Neural cell (in vitro differentiated cells): ENCODE data around the gene CAPN12.

ENCODE experiments used
- EP300 ChIP-seq: fragments of 450-650 bp; conservative IDR thresholded peaks from 2 replicates; pipeline ENCODE4 v1.6.1; 2014; ENCODE audit warnings: antibody characterized with exemption, mild to moderate bottlenecking, moderate library complexity; ENCODE audit not compliant: poor library complexity, severe bottlenecking
- EZH2 ChIP-seq: fragments of 200-600, 300-800 bp; shearing (Covaris generic), sonication (generic); IDR thresholded peaks from 2 replicates; pipeline ENCODE4 v1.6.1; 2014; ENCODE audit warnings: antibody characterized with exemption, low read length, borderline replicate concordance, mild to moderate bottlenecking; ENCODE audit not compliant: insufficient read depth, poor library complexity, severe bottlenecking
- MXI1 ChIP-seq: fragments of 450-650 bp; conservative IDR thresholded peaks from 2 replicates; pipeline ENCODE4 v1.6.1; 2014; ENCODE audit warnings: antibody characterized with exemption, mild to moderate bottlenecking; ENCODE audit not compliant: poor library complexity, severe bottlenecking
- POLR2AphosphoS5 ChIP-seq: IDR thresholded peaks from 2 replicates; pipeline ENCODE4 v1.6.1; 2012
- RAD21 ChIP-seq: fragments of 450-650 bp; conservative IDR thresholded peaks from 2 replicates; pipeline ENCODE4 v1.6.1; 2014; ENCODE audit warnings: antibody characterized with exemption, mild to moderate bottlenecking, moderate library complexity
- SMC3 ChIP-seq: fragments of 450-650 bp; conservative IDR thresholded peaks from 2 replicates; pipeline ENCODE4 v1.6.1; 2014; ENCODE audit warnings: antibody characterized with exemption, mild to moderate bottlenecking, moderate library complexity; ENCODE audit not compliant: poor library complexity
- TAF1 ChIP-seq: IDR thresholded peaks from 2 replicates; pipeline ENCODE4 v1.6.1; 2012; ENCODE audit warnings: low read depth
- TF ChIP-seq, protein P1 (sequence below): fragments of 450-650 bp; IDR thresholded peaks from 2 replicates; pipeline ENCODE4 v1.5.1; 2014; ENCODE audit warnings: antibody characterized with exemption, mild to moderate bottlenecking, moderate library complexity; ENCODE audit not compliant: poor library complexity, severe bottlenecking
- TF ChIP-seq, protein P2 (sequence below): IDR thresholded peaks from 2 replicates; pipeline ENCODE4 v1.6.1; 2012; ENCODE audit warnings: borderline replicate concordance

GRCh38 chr19:38723990-38724854 is 20.1 kb downstream of the CAPN12 start:
- no peak for TF ChIP-seq POLR2AphosphoS5
- TF ChIP-seq EP300: no peak
- TF ChIP-seq MXI1: no peak
- TF ChIP-seq RAD21: no peak
- TF ChIP-seq, protein P1, sequence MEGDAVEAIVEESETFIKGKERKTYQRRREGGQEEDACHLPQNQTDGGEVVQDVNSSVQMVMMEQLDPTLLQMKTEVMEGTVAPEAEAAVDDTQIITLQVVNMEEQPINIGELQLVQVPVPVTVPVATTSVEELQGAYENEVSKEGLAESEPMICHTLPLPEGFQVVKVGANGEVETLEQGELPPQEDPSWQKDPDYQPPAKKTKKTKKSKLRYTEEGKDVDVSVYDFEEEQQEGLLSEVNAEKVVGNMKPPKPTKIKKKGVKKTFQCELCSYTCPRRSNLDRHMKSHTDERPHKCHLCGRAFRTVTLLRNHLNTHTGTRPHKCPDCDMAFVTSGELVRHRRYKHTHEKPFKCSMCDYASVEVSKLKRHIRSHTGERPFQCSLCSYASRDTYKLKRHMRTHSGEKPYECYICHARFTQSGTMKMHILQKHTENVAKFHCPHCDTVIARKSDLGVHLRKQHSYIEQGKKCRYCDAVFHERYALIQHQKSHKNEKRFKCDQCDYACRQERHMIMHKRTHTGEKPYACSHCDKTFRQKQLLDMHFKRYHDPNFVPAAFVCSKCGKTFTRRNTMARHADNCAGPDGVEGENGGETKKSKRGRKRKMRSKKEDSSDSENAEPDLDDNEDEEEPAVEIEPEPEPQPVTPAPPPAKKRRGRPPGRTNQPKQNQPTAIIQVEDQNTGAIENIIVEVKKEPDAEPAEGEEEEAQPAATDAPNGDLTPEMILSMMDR: no peak
- TF ChIP-seq EZH2: no peak
- no peak for TF ChIP-seq TAF1
- TF ChIP-seq, protein P2, sequence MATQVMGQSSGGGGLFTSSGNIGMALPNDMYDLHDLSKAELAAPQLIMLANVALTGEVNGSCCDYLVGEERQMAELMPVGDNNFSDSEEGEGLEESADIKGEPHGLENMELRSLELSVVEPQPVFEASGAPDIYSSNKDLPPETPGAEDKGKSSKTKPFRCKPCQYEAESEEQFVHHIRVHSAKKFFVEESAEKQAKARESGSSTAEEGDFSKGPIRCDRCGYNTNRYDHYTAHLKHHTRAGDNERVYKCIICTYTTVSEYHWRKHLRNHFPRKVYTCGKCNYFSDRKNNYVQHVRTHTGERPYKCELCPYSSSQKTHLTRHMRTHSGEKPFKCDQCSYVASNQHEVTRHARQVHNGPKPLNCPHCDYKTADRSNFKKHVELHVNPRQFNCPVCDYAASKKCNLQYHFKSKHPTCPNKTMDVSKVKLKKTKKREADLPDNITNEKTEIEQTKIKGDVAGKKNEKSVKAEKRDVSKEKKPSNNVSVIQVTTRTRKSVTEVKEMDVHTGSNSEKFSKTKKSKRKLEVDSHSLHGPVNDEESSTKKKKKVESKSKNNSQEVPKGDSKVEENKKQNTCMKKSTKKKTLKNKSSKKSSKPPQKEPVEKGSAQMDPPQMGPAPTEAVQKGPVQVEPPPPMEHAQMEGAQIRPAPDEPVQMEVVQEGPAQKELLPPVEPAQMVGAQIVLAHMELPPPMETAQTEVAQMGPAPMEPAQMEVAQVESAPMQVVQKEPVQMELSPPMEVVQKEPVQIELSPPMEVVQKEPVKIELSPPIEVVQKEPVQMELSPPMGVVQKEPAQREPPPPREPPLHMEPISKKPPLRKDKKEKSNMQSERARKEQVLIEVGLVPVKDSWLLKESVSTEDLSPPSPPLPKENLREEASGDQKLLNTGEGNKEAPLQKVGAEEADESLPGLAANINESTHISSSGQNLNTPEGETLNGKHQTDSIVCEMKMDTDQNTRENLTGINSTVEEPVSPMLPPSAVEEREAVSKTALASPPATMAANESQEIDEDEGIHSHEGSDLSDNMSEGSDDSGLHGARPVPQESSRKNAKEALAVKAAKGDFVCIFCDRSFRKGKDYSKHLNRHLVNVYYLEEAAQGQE: no peak
- TF ChIP-seq SMC3: no peak
